ENCODE data around the gene ACO2.
A peak's percentile ranks its signal among the peaks of the same experiment; 100 is the strongest.
"Not testable (repeated sequence)": the region's sequence is repeated elsewhere in the genome, so short reads cannot be mapped to it uniquely, and the experiment has no call there.

The ACO2 gene

DNA sequence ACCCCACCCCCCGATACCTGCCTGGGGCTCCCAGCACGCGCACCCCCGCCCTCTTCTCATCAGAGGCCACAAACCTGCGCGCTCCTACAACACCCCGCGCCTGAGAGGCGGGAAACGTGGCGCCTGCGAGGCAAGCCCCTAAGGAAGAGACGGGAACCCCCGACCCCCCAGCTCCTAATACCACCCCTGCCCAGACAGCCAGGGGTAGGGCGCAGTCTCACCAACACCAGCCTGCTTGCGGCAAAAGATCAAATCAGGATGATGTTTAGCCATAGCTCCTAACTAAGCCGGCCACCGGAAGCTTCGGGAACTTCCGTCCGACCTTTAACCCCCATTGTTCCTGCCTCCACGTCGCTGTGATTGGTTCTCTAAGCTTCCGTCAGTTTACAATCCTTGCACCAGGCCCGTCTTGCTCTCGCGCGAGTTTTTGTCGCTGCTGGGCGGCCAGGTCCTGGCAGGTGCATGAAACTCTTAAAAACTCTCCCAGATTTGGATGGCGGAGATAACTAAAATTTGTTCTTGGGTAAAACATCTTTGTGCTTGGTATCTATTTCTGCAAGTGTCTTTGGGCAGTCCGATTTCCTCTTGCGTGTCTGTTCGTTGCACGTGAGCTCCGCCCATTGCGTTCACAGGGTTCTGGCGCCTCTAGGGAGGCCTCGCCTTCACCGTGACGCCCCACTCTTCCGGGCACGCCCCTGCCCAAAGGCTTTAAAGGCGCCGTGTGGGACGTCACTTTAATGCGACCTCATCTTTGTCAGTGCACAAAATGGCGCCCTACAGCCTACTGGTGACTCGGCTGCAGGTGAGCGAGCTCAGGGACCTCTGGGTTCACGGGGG is at the start of gene ACO2, which contains the start of gene PHF5A:
TSS of gene ACO2 (plus strand) at position 737 of the 837 bp plus-strand sequence. CDS start at position 767, 30 bp downstream.
TSS of gene PHF5A (minus strand) at position 312 of the 837 bp plus-strand sequence. CDS start at position 273, 39 bp downstream.
- Mint-ChIP-seq H3K36me3 (peaks cover 32% of the 10 kb centered on the region), H3K27ac (peak within 1 kb of the TSS; percentile 98), H3K4me1 (peaks cover 52% of the 10 kb centered on the region), H3K4me3 (peak within 1 kb of the TSS; percentile 81), H3K27me3 (no peaks in the 10 kb centered on the region), H3K9me3 (no peaks in the 10 kb centered on the region)
- DNase-seq: peak; percentile 98
- CTCF ChIA-PET: interaction anchor here (1.0 to 1.9 kb wide), 3 partner anchors 20 to 56 kb away, joined by 4 to 7 read pairs (median 6); no protein-coding TSS in a partner anchor

DNA sequence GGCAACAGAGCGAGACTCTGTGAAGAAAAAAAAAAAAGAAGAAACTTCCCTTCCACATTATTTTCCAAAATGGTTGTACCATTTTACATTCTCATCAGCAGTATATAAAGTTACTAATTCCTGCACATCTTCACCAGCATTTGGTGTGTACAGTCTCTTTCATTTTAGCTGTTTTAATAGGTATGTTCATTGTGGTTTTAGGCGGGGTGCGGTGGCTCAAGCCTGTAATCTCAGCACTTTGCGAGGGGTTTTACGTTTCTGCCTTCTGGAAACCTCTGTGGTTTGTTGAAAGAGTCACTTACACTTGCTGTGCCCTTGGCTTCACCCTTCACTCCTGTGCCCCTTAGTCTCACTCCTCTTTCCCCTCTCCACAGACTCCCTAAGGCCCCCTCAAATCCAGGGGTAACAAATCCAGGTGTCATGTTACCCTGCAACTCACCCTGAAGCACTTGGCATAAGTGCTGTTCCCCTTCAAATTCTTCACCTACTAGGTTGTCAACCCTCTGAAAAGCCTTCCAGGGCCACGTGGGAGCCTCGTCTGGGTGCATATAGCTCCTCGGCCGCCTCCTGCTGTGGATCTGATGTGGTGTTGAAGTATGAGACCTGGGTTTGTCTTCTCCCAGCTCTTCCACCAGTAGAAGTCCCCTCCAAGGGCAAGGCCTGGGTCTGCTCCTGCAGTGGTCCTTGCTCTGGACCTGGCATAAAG is 43.1 kb upstream of the ACO2 start:
- peak overlapping the region; percentile 86 for H3K27ac Mint-ChIP-seq
- H3K9me3 Mint-ChIP-seq: no peaks in the 10 kb centered on the region
- DNase-seq: peak; percentile 66
- peaks cover 17% of the 10 kb centered on the region for H3K4me1 Mint-ChIP-seq
- CTCF ChIA-PET: interaction anchor here (1.2 to 1.5 kb wide), 3 partner anchors 22 to 107 kb away, joined by 3 to 4 read pairs (median 4); no protein-coding TSS in a partner anchor
- no peak overlapping the region for H3K4me3 Mint-ChIP-seq
- no peaks in the 10 kb centered on the region for H3K27me3 Mint-ChIP-seq
- peaks cover 13% of the 10 kb centered on the region for H3K36me3 Mint-ChIP-seq

DNA sequence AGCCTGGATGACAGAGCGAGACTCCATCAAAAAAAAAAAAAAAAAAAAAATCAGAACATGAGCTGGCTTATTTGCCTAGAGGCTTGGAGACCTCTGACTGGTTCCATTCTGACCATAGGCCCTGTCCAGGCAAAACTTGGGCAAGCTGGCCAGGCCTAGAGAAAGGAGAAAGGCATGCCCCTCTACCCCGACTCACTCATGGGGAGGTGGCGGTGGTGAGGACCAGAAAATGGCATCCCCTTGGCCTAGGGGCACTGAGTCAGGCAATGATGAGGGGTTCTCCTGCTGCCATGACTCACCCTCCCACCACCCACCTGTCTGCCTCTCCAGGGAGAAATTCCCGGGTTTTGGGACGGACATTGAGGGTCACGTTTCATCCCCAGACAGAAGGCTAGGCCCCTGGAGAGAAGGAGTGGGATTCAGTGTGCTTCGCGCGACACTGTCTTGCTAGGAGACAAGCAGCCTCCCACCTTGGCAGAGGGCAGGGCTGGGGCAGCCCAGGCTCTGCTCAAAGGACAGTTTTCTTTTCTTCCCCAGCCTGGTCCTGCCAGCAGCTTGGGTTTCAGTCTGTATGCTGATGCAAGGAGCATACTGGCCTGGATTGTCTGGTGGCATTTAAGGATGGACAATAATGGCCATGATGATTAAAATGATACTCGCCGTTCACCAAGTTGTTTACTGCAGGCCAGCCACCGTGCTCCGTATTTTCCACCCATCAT is 39.5 kb upstream of the ACO2 start:
- no peaks in the 10 kb centered on the region for H3K27me3 Mint-ChIP-seq
- no peaks in the 10 kb centered on the region for H3K9me3 Mint-ChIP-seq
- H3K4me3 Mint-ChIP-seq: no peak overlapping the region
- H3K4me1 Mint-ChIP-seq: peaks cover 17% of the 10 kb centered on the region
- no peak for DNase-seq
- H3K36me3 Mint-ChIP-seq: peaks cover 28% of the 10 kb centered on the region
- CTCF ChIA-PET: no interaction called here
- H3K27ac Mint-ChIP-seq: no peak overlapping the region

DNA sequence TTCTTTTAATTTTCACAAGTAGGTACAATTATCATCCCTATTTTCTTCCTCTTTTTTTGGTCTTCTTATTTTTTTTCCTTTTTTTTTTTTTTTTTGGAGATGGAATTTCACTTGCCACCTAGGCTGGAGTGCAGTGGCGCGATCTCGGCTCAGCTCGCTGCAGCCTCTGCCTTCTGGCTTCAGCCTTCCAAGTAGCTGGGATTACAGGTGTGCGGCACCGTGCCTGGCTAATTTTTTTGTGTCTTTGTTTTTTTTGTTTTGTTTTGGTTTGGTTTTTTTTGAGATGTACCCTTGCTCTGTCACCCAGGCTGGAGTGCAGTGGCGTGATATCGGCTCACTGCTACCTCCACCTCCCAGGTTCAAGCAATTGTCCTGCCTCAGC is 39.0 kb upstream of the ACO2 start:
- Mint-ChIP-seq H3K36me3 (peaks cover 28% of the 10 kb centered on the region), H3K27me3 (no peaks in the 10 kb centered on the region), H3K4me3 (no peak overlapping the region), H3K4me1 (peaks cover 15% of the 10 kb centered on the region), H3K27ac (no peak overlapping the region), H3K9me3 (no peaks in the 10 kb centered on the region)
- CTCF ChIA-PET: no interaction called here
- DNase-seq: no peak

DNA sequence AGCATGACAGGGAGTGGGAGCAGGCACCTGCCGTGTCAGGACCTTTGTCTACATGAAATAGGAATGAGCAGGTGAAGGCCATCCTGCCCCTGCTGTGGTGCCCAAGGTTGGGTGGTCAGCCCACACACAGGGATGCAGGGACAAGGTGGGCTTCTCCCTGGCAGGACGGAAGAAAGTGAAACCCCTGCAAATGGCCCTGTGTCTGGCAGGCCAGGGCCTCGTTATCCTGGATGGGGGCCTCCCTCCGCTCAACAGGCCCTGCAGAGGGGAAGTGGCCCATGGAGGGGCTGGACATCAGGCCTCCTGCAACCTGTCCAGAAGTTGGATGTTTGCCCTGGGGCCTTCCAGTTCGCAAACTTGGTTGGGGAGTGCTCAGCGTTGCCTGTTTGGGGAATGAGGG is 37.3 kb upstream of the ACO2 start:
- no peak overlapping the region for H3K27ac Mint-ChIP-seq
- CTCF ChIA-PET: no interaction called here
- H3K4me1 Mint-ChIP-seq: peaks cover 7% of the 10 kb centered on the region
- no peak for DNase-seq
- H3K9me3 Mint-ChIP-seq: no peaks in the 10 kb centered on the region
- H3K36me3 Mint-ChIP-seq: peaks cover 34% of the 10 kb centered on the region
- H3K27me3 Mint-ChIP-seq: no peaks in the 10 kb centered on the region
- H3K4me3 Mint-ChIP-seq: no peak overlapping the region

DNA sequence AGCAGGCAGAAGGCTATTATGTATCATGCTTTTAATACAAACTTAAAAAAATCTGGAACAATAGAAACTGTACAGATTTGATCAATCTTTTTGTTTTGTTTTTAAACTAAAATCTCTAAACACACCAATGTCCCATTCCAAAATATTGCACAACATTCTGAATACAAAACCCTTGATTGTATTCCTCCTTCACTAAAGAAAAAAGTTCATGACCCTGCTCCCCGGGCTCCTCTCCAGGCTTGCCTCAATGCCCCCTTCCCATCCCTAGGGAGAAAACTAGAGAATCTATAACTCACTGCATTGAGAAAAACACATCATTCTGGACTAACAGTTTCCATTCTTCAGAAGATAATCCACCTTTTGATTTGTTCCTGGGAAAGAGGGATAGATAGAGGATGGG is 35.4 kb upstream of the ACO2 start:
- H3K27ac Mint-ChIP-seq, H3K9me3 Mint-ChIP-seq, DNase-seq, H3K4me3 Mint-ChIP-seq, H3K27me3 Mint-ChIP-seq, H3K4me1 Mint-ChIP-seq, CTCF ChIA-PET: not testable (repeated sequence)
- H3K36me3 Mint-ChIP-seq: peaks cover 36% of the 10 kb centered on the region

DNA sequence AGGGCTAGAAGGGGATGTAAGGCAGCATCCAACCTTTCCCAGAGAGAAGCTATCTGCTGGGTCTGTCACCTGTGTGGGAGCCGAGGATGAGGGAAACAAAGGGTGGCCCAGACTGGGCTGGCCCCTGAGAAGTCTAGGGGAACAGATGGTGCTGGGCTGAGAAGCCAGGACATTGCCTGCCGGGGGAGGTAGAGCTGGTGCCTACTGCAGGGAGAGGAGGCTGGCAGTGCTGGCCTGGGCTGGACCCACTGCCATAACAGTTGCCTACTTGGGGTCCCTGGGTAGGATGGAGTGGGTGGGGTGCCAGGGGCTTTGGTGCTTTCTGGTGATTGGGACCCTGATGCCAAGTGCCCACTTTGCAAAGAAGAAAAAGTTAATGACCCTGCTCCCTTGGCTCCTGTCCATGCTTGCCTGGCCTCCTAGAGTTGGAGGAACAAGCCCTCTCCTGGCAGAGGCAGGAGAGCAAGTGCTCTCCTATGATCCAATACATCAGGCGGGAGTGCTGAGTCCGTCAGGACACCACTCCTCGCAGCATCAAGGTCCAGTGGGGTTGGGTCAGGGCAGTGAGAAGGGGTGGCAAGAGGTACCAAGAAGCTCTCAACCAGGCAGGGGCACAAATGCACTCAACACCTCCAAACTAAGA is 34.4 kb upstream of the ACO2 start:
- DNase-seq, CTCF ChIA-PET, H3K27me3 Mint-ChIP-seq, H3K27ac Mint-ChIP-seq, H3K4me1 Mint-ChIP-seq, H3K9me3 Mint-ChIP-seq, H3K4me3 Mint-ChIP-seq: not testable (repeated sequence)
- H3K36me3 Mint-ChIP-seq: peaks cover 38% of the 10 kb centered on the region

DNA sequence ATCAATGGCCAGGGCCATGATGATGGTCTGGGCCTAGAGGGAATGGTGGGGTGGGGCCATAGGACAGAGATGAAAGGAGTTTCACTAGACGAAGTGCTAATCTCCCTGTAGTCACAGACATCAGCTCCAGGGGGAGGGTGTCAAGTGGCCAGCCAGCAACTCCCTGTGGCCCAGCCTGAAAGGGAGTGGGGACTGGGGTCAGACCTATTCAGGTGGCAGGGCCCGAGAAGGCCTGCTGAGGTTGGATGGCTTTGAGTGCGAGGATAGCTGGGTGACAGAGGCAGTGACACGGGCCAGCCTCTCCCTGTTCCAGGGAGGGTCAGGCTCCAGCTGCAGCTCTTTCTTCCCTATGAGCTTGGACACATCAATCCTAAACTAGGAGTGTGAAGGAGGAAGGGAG is 33.4 kb upstream of the ACO2 start:
- CTCF ChIA-PET: no interaction called here
- H3K27ac Mint-ChIP-seq: no peak overlapping the region
- H3K4me3 Mint-ChIP-seq: no peak overlapping the region
- H3K27me3 Mint-ChIP-seq: no peaks in the 10 kb centered on the region
- H3K4me1 Mint-ChIP-seq: peaks cover 3% of the 10 kb centered on the region
- H3K9me3 Mint-ChIP-seq: no peaks in the 10 kb centered on the region
- DNase-seq: no peak
- peaks cover 38% of the 10 kb centered on the region for H3K36me3 Mint-ChIP-seq

DNA sequence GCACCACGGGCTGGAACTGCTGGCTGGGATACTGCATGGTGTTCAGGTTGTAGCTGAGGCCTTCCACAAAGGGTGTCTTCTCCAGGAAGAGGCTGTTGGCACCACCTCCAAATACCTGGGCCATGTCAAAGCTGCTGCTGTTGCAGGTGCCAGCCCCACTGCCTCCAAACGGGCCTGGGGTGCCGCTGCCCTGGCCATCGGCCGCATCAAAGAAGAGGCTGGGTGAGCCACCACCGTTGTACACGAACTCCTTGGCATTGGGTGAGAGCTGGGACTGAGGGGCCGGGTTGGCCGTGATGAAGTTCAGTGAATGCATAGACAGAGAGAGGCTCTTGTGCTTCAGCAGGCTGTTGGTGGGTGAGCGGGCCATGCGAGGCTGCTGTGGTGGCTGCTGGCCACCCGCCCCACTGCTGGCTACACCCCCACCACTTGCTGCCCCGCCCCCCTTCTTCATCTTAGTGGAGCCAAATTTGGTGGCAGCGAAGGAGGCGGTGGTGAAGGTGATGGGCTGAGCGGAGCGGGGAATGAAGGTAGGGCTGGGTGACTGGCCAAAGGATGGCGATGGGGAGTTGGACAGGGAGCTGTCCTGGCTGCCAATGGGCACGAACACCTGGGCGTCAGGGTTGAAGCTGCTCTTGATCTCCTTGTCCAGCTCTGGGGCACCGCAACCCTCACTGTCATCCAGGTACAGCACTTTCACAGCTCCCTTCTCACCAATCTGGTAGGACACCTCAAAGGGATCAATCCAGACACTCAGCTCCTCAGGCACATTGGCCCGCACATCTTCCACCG is 32.4 kb upstream of the ACO2 start:
- Mint-ChIP-seq H3K27ac (no peak overlapping the region), H3K4me1 (peaks cover 5% of the 10 kb centered on the region)
- CTCF ChIA-PET: interaction anchor here (1.4 kb wide), 1 partner anchor 33 kb away, joined by 10 read pairs; no protein-coding TSS in a partner anchor

DNA sequence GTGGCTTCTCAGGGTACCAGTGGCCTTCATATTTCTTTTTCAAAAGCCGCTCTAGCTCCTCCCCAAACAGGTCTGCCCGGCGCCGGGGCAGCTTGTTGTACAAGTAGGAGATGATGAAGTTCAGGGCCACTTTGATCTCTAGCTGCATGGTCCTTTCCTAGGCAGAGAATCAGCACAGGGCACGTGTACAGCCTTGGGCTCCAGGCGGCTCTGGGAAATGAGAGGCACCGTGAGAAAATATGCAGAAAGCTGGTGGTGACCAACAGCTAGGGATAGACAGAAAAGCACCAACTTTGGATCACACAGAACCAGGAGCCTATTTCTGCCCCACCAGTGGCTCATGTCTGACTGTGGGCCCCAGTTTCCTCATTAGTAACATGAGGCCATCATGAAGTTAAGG is 31.7 kb upstream of the ACO2 start:
- Mint-ChIP-seq H3K9me3 (no peaks in the 10 kb centered on the region), H3K27ac (no peak overlapping the region), H3K4me3 (no peak overlapping the region), H3K27me3 (no peaks in the 10 kb centered on the region), H3K4me1 (peaks cover 7% of the 10 kb centered on the region), H3K36me3 (peaks cover 28% of the 10 kb centered on the region)
- CTCF ChIA-PET: interaction anchor here (1.4 kb wide), 1 partner anchor 34 kb away, joined by 10 read pairs; no protein-coding TSS in a partner anchor
- no peak for DNase-seq

More for the DNA sequence above, 32.4 kb upstream of the ACO2 start:
- H3K9me3 Mint-ChIP-seq: no peaks in the 10 kb centered on the region
- DNase-seq: no peak
- no peaks in the 10 kb centered on the region for H3K27me3 Mint-ChIP-seq
- peaks cover 32% of the 10 kb centered on the region for H3K36me3 Mint-ChIP-seq
- H3K4me3 Mint-ChIP-seq: no peak overlapping the region

DNA sequence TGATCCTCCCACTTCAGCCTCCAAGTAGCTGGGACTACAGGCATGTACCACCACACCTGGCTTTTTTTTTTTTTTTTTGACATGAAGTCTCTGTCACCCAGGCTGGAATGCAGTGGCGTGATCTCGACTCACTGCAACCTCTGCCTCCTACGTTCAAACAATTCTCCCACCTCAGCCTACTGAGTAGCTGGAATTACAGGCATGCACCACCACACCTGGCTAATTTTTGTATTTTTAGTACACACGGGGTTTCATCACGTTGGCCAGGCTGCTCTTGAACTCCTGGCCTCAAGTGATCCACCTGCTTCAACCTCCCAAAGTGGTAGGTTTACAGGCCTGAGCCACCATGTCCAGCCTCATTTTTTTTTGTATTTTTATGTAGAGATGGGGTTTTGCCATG is 28.4 kb upstream of the ACO2 start:
- H3K27ac Mint-ChIP-seq, CTCF ChIA-PET, H3K9me3 Mint-ChIP-seq, H3K4me3 Mint-ChIP-seq, H3K27me3 Mint-ChIP-seq, DNase-seq: not testable (repeated sequence)
- Mint-ChIP-seq H3K36me3 (peaks cover 28% of the 10 kb centered on the region), H3K4me1 (peaks cover 23% of the 10 kb centered on the region)

DNA sequence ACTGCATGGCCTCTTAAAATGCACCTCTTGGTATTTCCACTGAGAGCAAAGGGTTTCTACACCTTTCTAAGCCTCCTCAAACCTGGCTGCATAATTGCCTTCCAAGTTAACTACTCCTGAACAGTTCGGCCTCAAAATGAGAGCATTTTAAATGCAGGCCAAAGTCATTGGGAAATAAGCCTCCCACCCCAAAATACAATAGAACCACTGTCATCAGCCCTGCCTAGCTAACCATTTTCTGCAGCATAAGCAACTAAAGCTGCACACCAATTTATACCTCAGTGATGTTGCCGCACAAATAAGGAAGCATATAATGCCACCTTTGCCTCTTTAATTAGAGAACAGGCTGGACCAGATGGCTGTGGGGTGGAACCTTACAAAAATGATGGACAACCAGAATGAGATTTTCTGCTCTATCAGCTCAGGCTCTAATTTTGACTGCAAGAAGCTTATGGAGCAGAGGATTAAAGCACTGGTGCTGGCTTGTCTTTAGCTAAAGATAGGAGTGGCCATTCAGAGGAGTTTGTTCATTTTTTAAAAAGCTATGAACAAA is 26.6 kb upstream of the ACO2 start:
- peaks cover 19% of the 10 kb centered on the region for H3K4me1 Mint-ChIP-seq
- no peaks in the 10 kb centered on the region for H3K9me3 Mint-ChIP-seq
- no peak overlapping the region for H3K27ac Mint-ChIP-seq
- CTCF ChIA-PET: interaction anchor here (0.8 to 1.2 kb wide), 2 partner anchors 15 to 85 kb away, joined by 3 to 5 read pairs; no protein-coding TSS in a partner anchor
- no peaks in the 10 kb centered on the region for H3K27me3 Mint-ChIP-seq
- DNase-seq: no peak
- peaks cover 17% of the 10 kb centered on the region for H3K36me3 Mint-ChIP-seq
- H3K4me3 Mint-ChIP-seq: no peak overlapping the region
